GM18909 (cell line): Measurements from ENCODE around the gene FAM50A.

Source experiments
- ATAC-seq: cut with Tn5 transposase; IDR thresholded peaks from one replicate; pipeline ENCODE4 v1.9.1; 2021; ENCODE audit warnings: mild to moderate bottlenecking; ENCODE audit not compliant: unreplicated experiment, poor library complexity

Gene FAM50A

GRCh38 chrX:154411981-154412340 is 32.0 kb upstream of the FAM50A start:
- ATAC-seq: peak; percentile 52

- ATAC-seq: no peak
These were observed 31.5 kb upstream of the FAM50A start for GRCh38 chrX:154412468-154412867.

GRCh38 chrX:154413142-154413541 is 30.8 kb upstream of the FAM50A start:
- no peak for ATAC-seq

GRCh38 chrX:154417157-154417556 is 26.8 kb upstream of the FAM50A start:
- ATAC-seq: no peak

- ATAC-seq: no peak
These were observed 24.8 kb upstream of the FAM50A start for GRCh38 chrX:154419189-154419588.

- no peak for ATAC-seq
These were observed 24.1 kb upstream of the FAM50A start for GRCh38 chrX:154419688-154420401.

- no peak for ATAC-seq
These were observed 23.6 kb upstream of the FAM50A start for GRCh38 chrX:154420402-154420756.

GRCh38 chrX:154426916-154427770 is 16.8 kb upstream of the FAM50A start:
- no peak for ATAC-seq

GRCh38 chrX:154428176-154429171 is 15.5 kb upstream of the FAM50A start, which contains the start of gene ATP6AP1:
Gene ATP6AP1 (plus strand): TSS chrX:154428677. CDS start chrX:154428693, 16 bp downstream.
- peak; percentile 97 for ATAC-seq

GRCh38 chrX:154429711-154430110 is 14.2 kb upstream of the FAM50A start:
- ATAC-seq: no peak

GRCh38 chrX:154430479-154430878 is 13.5 kb upstream of the FAM50A start:
- no peak for ATAC-seq

- no peak for ATAC-seq
These were observed 13.0 kb upstream of the FAM50A start for GRCh38 chrX:154430916-154431315.

- no peak for ATAC-seq
These were observed 12.6 kb upstream of the FAM50A start for GRCh38 chrX:154431341-154431740.

- ATAC-seq: no peak
These were observed 11.7 kb upstream of the FAM50A start for GRCh38 chrX:154432210-154432609.

- no peak for ATAC-seq
These were observed 10.3 kb upstream of the FAM50A start for GRCh38 chrX:154433605-154434004.

GRCh38 chrX:154434394-154435168 is 9.4 kb upstream of the FAM50A start:
- ATAC-seq: no peak

- ATAC-seq: no peak
These were observed 8.7 kb upstream of the FAM50A start for GRCh38 chrX:154435171-154435733.

GRCh38 chrX:154436374-154436982 is 7.5 kb upstream of the FAM50A start:
- no peak for ATAC-seq
